Adrenal gland (tissue), 5 donors: ENCODE measurements around the gene TIAL1.

ENCODE experiments used
- POLR2A ChIP-seq, 2 donors: fragments of 450-650 bp; IDR thresholded peaks; one replicate each; pipeline ENCODE4 v1.6.1; 2017; ENCODE audit warnings: antibody characterized with exemption in 2 of 2, mild to moderate bottlenecking in 2 of 2, moderate library complexity in 1 of 2
- TF ChIP-seq, protein P1 (sequence below), 6 experiments: fragments of 450-650 bp in 4 of 6; fragments of 200-600 bp in 2 of 6; sonication (generic) in 1 of 6; IDR thresholded peaks; 1 replicate in 5 of 6; 2 replicates in 1 of 6; pipeline versions ENCODE4 v1.5.1 to v1.8.0; 2016 to 2021; ENCODE audit warnings: antibody characterized with exemption in 6 of 6, mild to moderate bottlenecking in 2 of 6, moderate library complexity in 1 of 6
- donor health status: DM: no; HTN: no; CAD: no.

DNA sequence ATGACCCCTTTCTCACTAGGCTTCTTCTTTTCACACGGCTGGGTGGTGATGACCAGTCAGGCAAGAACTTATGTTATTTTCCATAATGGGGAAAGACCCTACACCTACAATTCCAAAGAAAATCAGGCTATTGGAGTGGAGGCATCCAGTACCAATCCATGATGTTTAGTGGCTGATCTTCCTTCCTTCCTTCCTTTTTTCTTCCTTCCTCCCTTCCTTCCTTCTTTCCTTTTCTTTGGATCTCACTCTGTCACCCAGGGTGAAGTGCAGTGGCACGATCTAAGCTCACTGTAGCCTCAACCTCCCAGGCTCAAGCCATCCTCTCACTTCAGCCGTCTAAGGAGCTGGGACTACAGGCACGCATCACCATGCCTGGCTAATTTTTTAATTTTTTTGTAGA, 56.7 kb downstream of the TIAL1 start:
- TF ChIP-seq, protein P1, sequence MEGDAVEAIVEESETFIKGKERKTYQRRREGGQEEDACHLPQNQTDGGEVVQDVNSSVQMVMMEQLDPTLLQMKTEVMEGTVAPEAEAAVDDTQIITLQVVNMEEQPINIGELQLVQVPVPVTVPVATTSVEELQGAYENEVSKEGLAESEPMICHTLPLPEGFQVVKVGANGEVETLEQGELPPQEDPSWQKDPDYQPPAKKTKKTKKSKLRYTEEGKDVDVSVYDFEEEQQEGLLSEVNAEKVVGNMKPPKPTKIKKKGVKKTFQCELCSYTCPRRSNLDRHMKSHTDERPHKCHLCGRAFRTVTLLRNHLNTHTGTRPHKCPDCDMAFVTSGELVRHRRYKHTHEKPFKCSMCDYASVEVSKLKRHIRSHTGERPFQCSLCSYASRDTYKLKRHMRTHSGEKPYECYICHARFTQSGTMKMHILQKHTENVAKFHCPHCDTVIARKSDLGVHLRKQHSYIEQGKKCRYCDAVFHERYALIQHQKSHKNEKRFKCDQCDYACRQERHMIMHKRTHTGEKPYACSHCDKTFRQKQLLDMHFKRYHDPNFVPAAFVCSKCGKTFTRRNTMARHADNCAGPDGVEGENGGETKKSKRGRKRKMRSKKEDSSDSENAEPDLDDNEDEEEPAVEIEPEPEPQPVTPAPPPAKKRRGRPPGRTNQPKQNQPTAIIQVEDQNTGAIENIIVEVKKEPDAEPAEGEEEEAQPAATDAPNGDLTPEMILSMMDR (IDR thresholded peaks at IDR 0.05), result no peak
- no peak for TF ChIP-seq POLR2A (IDR thresholded peaks at IDR 0.05)
